ENCODE data around the gene PPP4R1.

The PPP4R1 gene

GRCh38 chr18:9587924-9588323, 26.4 kb downstream of the PPP4R1 start:
- H3K27ac Mint-ChIP-seq = no peak overlapping the region
- DNase-seq = no peak
- H3K27me3 Mint-ChIP-seq = no peaks in the 10 kb centered on the region
- H3K36me3 Mint-ChIP-seq (ENCODE audit: low read depth) = peaks cover 77% of the 10 kb centered on the region
- H3K4me1 Mint-ChIP-seq (ENCODE audit: low read depth) = no peaks in the 10 kb centered on the region
- no peak overlapping the region for H3K4me3 Mint-ChIP-seq
- no peaks in the 10 kb centered on the region for H3K9me3 Mint-ChIP-seq

- Mint-ChIP-seq H3K4me1 (ENCODE audit: low read depth) (no peaks in the 10 kb centered on the region), H3K4me3 (no peak overlapping the region), H3K9me3 (peaks cover 5% of the 10 kb centered on the region), H3K27me3 (no peaks in the 10 kb centered on the region), H3K36me3 (ENCODE audit: low read depth) (peaks cover 79% of the 10 kb centered on the region), H3K27ac (no peak overlapping the region)
- no peak for DNase-seq
These were observed 27.5 kb downstream of the PPP4R1 start for GRCh38 chr18:9586814-9587213.

DNA sequence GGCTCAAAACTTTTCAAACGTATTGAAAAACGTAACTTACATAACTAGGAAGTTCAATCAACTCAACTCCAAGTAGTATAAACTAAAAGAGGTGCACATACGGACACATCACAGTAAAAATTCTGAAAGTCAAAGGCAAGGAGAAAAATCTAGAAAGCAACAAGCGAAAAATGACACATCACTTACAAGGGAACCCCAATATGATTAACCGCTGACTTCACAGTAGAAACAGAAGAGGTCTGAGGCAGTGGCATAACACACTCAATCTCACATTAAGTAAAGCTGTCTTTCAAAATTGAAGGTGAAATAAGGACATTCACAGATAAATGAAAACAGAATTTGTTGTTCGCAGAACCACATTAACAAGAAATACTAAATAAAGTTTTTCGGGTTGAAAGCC, 32.7 kb downstream of the PPP4R1 start:
- no peak overlapping the region for H3K4me3 Mint-ChIP-seq
- no peaks in the 10 kb centered on the region for H3K4me1 Mint-ChIP-seq (ENCODE audit: low read depth)
- DNase-seq = no peak
- H3K9me3 Mint-ChIP-seq = peaks cover 5% of the 10 kb centered on the region
- H3K36me3 Mint-ChIP-seq (ENCODE audit: low read depth) = peaks cover 80% of the 10 kb centered on the region
- H3K27me3 Mint-ChIP-seq = no peaks in the 10 kb centered on the region
- H3K27ac Mint-ChIP-seq = no peak overlapping the region

GRCh38 chr18:9578306-9578705, 36.1 kb downstream of the PPP4R1 start:
- Mint-ChIP-seq H3K27ac (no peak overlapping the region), H3K36me3 (ENCODE audit: low read depth) (peaks cover 77% of the 10 kb centered on the region), H3K9me3 (peaks cover 5% of the 10 kb centered on the region), H3K27me3 (no peaks in the 10 kb centered on the region), H3K4me3 (no peak overlapping the region), H3K4me1 (ENCODE audit: low read depth) (no peaks in the 10 kb centered on the region)
- DNase-seq = no peak

- peaks cover 70% of the 10 kb centered on the region for H3K36me3 Mint-ChIP-seq (ENCODE audit: low read depth)
- H3K4me1 Mint-ChIP-seq (ENCODE audit: low read depth) = no peaks in the 10 kb centered on the region
- no peak for DNase-seq
- H3K27ac Mint-ChIP-seq = no peak overlapping the region
- no peak overlapping the region for H3K4me3 Mint-ChIP-seq
- peaks cover 2% of the 10 kb centered on the region for H3K9me3 Mint-ChIP-seq
- no peaks in the 10 kb centered on the region for H3K27me3 Mint-ChIP-seq
These were observed 37.0 kb downstream of the PPP4R1 start for GRCh38 chr18:9577361-9577760.

DNA sequence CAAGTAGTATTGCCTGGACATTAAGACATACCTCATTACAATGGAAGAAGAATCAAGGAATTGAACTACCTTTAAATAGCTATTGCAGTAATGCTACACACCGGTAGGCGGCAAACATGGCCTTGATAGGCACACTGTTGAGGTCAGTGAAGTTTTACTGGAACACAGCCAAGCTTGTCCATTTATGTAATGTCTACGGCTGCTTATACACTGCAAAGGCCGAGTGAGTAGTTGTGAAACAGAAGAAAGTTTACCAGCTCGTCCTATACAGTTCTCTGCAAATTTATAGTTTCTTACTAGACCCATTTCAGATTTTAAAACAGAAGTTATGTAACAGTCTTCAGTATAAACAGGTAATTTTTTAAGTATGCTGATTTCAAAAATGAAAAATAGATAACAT, 38.8 kb downstream of the PPP4R1 start:
- no peak overlapping the region for H3K4me3 Mint-ChIP-seq
- no peaks in the 10 kb centered on the region for H3K4me1 Mint-ChIP-seq (ENCODE audit: low read depth)
- H3K36me3 Mint-ChIP-seq (ENCODE audit: low read depth) = peaks cover 66% of the 10 kb centered on the region
- no peak overlapping the region for H3K27ac Mint-ChIP-seq
- DNase-seq = no peak
- H3K9me3 Mint-ChIP-seq = no peaks in the 10 kb centered on the region
- no peaks in the 10 kb centered on the region for H3K27me3 Mint-ChIP-seq

DNA sequence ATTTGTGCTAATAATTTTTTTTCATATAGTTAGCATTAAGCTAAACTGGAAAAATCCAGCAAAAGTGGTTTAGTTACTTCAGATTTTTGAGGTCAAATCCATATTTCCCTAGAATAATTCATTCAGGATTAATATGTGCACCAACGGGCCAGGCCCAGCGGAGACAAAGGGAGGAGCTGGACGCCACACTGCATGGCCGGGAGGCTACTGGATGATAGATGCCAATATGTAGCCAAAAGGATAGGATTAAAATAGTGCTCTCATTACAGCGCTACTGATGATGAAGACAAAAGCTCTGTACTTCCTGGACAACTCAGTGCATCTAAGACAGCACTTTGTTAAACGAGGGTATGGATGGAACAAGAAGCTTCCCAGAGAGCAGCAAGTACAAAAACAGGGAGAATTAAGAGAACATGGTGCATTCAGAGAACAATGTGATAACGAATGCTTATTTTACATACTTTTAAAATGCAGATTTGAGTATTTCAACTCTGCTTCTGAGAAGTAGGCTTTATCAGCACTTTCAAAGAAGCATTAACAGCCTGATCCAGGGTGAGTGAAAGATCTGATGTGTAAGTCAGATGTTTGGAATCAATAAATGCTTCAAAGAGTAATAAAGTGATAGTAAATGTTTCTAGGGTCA, 39.8 kb downstream of the PPP4R1 start:
- H3K4me1 Mint-ChIP-seq (ENCODE audit: low read depth) = no peaks in the 10 kb centered on the region
- no peak overlapping the region for H3K27ac Mint-ChIP-seq

DNA sequence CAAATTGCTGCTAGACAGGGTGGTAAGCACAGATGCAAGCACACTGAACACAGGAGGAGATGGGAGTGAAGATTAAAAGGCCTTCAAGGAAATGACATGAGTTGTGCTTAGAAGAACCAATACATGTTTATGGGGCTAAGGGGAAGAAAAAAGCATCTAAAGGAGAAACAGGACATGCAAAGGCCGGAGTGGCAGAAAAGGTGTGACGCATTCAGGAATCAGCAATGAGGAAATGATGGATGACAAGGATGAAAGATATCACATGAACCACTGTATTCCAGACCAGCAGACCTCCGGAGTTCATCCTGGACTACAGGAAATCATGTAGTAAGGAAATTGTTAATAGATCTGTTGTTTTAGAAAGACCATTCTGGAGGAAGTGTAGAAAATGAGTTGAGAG, 42.8 kb downstream of the PPP4R1 start:
- H3K36me3 Mint-ChIP-seq (ENCODE audit: low read depth) = peaks cover 68% of the 10 kb centered on the region
- no peak overlapping the region for H3K4me3 Mint-ChIP-seq
- H3K4me1 Mint-ChIP-seq (ENCODE audit: low read depth) = no peaks in the 10 kb centered on the region
- DNase-seq = no peak
- H3K27me3 Mint-ChIP-seq = no peaks in the 10 kb centered on the region
- H3K9me3 Mint-ChIP-seq = no peaks in the 10 kb centered on the region
- no peak overlapping the region for H3K27ac Mint-ChIP-seq

More for the DNA sequence above, 39.8 kb downstream of the PPP4R1 start:
- Mint-ChIP-seq H3K9me3 (no peaks in the 10 kb centered on the region), H3K4me3 (no peak overlapping the region), H3K27me3 (no peaks in the 10 kb centered on the region), H3K36me3 (ENCODE audit: low read depth) (peaks cover 66% of the 10 kb centered on the region)
- no peak for DNase-seq

DNA sequence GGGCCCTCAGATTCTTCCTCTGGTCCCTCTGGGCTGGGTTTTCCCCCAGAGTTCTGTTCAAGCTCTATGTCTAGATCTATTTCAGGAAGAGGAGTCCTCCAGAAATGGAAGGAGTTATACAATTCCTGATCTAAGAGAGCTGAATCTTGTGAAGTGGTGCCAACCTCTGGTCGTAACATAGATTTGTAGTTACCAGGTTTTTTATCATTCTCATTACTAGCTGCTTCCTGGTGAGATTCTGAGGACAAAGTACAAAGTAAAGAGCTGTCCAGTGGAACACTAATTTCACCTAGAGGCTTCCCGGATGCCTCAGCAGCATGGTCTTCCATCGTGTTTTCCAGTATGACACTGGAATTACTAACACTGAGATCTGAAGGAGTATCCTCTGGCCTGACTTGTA, 44.1 kb downstream of the PPP4R1 start:
- H3K4me3 Mint-ChIP-seq = no peak overlapping the region
- peaks cover 61% of the 10 kb centered on the region for H3K36me3 Mint-ChIP-seq (ENCODE audit: low read depth)

DNA sequence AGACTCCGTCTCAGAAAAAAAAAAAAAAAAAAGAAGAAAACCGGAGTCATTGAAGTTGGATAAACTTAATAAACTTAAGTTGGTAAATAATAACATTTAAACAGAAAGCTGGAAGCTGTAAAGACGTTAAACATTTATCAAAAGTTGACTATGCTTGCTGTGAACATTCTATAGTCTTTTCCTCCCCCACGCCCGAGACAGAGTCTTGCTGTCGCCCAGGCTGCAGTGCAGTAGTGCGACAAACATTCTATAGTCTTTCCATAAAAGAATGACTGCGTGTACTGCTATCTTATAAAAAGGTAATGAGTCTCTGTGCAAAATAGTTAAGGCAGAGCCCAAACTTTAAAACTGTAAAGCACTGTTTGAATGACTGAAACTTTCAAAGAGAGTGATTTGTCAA, 45.2 kb downstream of the PPP4R1 start:
- Mint-ChIP-seq H3K4me1 (ENCODE audit: low read depth) (no peaks in the 10 kb centered on the region), H3K4me3 (no peak overlapping the region), H3K27me3 (no peaks in the 10 kb centered on the region), H3K36me3 (ENCODE audit: low read depth) (peaks cover 55% of the 10 kb centered on the region), H3K27ac (no peak overlapping the region), H3K9me3 (no peaks in the 10 kb centered on the region)
- DNase-seq = no peak

More for the DNA sequence above, 44.1 kb downstream of the PPP4R1 start:
- no peaks in the 10 kb centered on the region for H3K9me3 Mint-ChIP-seq
- no peaks in the 10 kb centered on the region for H3K27me3 Mint-ChIP-seq
- H3K4me1 Mint-ChIP-seq (ENCODE audit: low read depth) = no peaks in the 10 kb centered on the region
- DNase-seq = no peak
- H3K27ac Mint-ChIP-seq = no peak overlapping the region

- H3K27me3 Mint-ChIP-seq = no peaks in the 10 kb centered on the region
- DNase-seq = no peak
- no peak overlapping the region for H3K4me3 Mint-ChIP-seq
- no peaks in the 10 kb centered on the region for H3K9me3 Mint-ChIP-seq
- peaks cover 57% of the 10 kb centered on the region for H3K36me3 Mint-ChIP-seq (ENCODE audit: low read depth)
- no peak overlapping the region for H3K27ac Mint-ChIP-seq
- H3K4me1 Mint-ChIP-seq (ENCODE audit: low read depth) = no peaks in the 10 kb centered on the region
These were observed 46.2 kb downstream of the PPP4R1 start for GRCh38 chr18:9568186-9568585.

GRCh38 chr18:9565407-9565806, 49.0 kb downstream of the PPP4R1 start:
- no peak for DNase-seq
- Mint-ChIP-seq H3K27me3 (no peaks in the 10 kb centered on the region), H3K4me3 (no peak overlapping the region), H3K9me3 (no peaks in the 10 kb centered on the region), H3K27ac (no peak overlapping the region), H3K36me3 (ENCODE audit: low read depth) (peaks cover 66% of the 10 kb centered on the region), H3K4me1 (ENCODE audit: low read depth) (no peaks in the 10 kb centered on the region)

DNA sequence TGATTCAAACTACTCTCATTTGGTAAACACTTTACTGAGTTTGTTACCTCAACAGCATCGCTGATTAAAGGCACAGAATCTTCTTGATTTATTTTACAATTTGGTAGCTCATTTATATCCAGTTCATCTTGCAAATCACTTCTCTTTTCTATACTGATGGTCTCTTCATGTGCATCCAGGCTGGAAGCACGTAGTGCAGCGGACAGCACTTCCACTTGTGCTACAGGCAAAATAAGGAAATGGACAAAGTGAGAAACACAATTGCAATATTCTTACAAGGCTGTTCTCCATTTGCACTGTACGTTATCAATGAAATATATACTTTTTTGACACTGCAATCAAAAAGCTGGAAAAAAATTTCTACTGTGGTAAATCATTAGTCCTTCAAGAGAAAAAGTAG, 51.0 kb downstream of the PPP4R1 start:
- Mint-ChIP-seq H3K27ac (no peak overlapping the region), H3K4me1 (ENCODE audit: low read depth) (no peaks in the 10 kb centered on the region), H3K36me3 (ENCODE audit: low read depth) (peaks cover 68% of the 10 kb centered on the region), H3K9me3 (no peaks in the 10 kb centered on the region), H3K4me3 (no peak overlapping the region), H3K27me3 (no peaks in the 10 kb centered on the region)
- no peak for DNase-seq

DNA sequence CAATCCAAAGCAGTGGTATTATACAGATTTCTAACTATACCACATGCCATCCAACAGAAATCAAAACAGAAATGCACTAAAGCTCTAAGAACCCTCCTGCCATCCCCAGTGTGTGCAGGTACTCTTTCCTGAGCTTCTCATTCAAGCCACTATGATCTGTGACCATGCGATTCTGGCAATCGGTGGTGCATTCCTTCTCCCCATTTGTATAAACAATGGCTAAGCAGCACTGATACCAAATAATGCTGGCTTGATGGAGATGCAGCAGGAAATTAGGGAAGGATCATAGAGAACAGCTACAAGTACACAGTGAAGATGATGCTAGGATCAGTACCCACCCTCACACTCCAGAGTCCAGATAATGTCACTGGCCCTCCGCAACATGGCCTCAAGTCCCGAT, 51.8 kb downstream of the PPP4R1 start:
- Mint-ChIP-seq H3K4me1 (ENCODE audit: low read depth) (no peaks in the 10 kb centered on the region), H3K9me3 (no peaks in the 10 kb centered on the region), H3K27me3 (no peaks in the 10 kb centered on the region), H3K4me3 (no peak overlapping the region), H3K27ac (no peak overlapping the region), H3K36me3 (ENCODE audit: low read depth) (peaks cover 71% of the 10 kb centered on the region)
- no peak for DNase-seq

GRCh38 chr18:9561759-9562158, 52.6 kb downstream of the PPP4R1 start:
- Mint-ChIP-seq H3K4me1 (ENCODE audit: low read depth) (no peaks in the 10 kb centered on the region), H3K27ac (no peak overlapping the region), H3K4me3 (no peak overlapping the region), H3K9me3 (no peaks in the 10 kb centered on the region), H3K27me3 (no peaks in the 10 kb centered on the region), H3K36me3 (ENCODE audit: low read depth) (peaks cover 72% of the 10 kb centered on the region)
- no peak for DNase-seq

DNA sequence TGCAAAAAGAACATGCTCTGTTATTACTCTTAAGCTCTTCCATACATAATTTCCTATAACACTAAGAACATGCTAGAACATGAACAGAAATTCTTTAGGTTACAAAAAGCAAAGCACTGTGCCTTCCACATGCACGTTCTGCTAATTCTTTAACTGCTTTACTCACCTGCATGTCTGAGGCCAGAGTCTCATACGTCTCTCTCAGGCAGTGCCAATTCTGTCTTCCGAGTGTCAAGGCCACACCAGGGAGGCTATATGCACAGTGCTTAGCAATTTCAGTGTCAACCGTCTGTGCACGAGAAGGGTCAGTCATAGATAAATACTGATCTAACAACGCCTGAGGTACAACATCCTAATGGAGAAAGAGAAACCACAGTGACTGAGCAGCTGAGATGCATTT, 55.1 kb downstream of the PPP4R1 start:
- H3K27me3 Mint-ChIP-seq = no peaks in the 10 kb centered on the region
- peaks cover 92% of the 10 kb centered on the region for H3K36me3 Mint-ChIP-seq (ENCODE audit: low read depth)
- DNase-seq = no peak
- no peaks in the 10 kb centered on the region for H3K4me1 Mint-ChIP-seq (ENCODE audit: low read depth)
- H3K9me3 Mint-ChIP-seq = no peaks in the 10 kb centered on the region
- no peak overlapping the region for H3K27ac Mint-ChIP-seq
- no peak overlapping the region for H3K4me3 Mint-ChIP-seq

Measured in activated T-cell treated with anti-CD3 and anti-CD28 coated beads, Interleukin-2, amount 50 U/mL, for 24 hours (primary cell).